OCI-M1 (cell line): Measurements from ENCODE around the gene ERCC2.
"Not testable (repeated sequence)": the region's sequence is repeated elsewhere in the genome, so short reads cannot be mapped to it uniquely, and the experiment has no call there.

Source experiments
- DNase-seq: peaks from one replicate; lab custom pipeline; 2025; lab: John Stamatoyannopoulos, UW

Gene ERCC2

DNA sequence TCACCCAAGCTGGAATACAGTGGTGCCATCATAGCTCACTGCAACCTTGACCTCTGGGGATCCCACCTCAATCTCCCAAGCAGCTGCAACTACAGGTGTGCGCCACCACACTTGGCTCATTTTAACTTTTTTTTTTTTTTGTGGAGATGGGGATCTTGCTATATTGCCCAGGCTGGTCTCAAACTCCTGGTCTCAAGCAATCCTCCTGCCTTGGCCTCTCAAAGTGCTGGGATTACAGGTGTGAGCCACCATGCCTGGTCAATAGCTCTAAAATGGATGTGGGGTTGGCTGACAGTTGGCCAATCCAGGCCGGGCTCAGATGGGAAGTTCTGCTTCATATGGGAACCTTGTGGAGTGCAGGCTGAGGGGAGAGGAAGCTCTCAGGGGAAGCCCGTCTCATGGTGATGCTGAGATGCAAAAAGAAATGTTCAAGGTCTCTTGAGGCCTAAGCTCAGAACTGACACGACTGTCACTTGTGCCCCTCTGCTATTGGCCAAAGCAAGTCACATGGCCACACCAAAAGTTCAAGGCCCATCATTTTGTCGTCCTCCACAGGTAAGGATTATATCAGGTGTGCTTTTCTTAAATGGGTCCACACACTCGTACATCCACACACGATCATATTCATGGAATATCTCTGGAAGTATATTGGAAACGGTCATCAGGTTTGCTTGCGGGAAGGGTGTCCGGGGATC, 36.6 kb downstream of the ERCC2 start:
- no peak for DNase-seq

GRCh38 chr19:45331411-45331810, 39.0 kb downstream of the ERCC2 start:
- no peak for DNase-seq

DNA sequence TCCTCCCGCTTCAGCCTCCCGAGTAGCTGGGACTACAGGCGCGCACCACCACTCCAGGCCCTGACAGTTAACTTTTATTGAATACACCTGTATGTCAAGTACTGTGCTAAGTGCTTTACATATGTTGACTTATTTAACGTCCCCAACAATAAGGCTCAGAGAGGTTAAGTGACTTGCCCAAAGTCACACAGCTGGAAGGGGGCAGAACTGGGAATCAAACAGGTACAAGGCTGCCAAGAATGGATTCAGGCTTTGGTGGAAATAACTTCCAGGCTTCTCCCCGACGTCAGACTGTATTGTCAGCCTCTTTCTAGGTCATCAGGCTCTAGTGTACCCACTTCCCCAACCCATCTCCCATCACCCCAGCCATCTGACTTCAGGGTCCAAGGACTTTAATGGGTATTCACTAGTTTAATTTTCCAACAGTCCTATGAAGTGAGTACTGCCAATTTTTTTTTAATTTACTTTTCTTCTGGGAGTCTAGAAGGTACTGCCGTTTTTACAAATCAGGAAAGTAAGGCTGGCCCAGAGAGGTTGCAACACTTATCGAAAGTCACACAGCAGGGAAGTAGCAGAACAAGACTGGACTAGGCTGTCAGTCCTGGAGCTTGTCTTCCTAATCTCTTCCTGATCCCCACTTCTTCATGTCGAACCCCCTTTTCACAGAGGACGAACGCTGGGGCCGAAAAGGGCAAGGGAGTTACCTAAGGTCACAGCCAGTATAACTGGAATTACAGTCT, 42.8 kb downstream of the ERCC2 start:
- DNase-seq, result no peak

GRCh38 chr19:45324349-45324907, 45.9 kb downstream of the ERCC2 start:
- DNase-seq, result no peak

DNA sequence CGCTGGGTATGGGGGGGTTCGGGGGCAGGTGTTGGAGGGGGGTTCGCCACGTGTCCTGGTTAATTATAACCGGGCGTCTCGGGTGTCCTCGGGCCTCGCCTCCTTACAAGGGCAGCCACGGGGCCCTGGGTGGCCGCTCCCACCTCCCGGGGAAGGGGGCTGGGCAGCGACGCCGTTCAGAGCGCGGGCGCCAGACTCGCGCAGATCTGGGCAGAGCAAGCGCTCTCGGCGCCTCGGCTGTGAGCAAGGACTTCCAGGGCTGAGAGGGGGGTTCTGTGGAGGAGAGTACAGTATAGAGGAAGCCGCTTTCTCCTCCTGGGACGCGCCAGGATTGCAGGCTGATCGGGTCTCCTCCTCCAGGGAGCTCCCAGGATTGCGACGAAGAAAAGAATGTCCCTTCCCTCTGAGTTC, 46.7 kb downstream of the ERCC2 start:
- no peak for DNase-seq

DNA sequence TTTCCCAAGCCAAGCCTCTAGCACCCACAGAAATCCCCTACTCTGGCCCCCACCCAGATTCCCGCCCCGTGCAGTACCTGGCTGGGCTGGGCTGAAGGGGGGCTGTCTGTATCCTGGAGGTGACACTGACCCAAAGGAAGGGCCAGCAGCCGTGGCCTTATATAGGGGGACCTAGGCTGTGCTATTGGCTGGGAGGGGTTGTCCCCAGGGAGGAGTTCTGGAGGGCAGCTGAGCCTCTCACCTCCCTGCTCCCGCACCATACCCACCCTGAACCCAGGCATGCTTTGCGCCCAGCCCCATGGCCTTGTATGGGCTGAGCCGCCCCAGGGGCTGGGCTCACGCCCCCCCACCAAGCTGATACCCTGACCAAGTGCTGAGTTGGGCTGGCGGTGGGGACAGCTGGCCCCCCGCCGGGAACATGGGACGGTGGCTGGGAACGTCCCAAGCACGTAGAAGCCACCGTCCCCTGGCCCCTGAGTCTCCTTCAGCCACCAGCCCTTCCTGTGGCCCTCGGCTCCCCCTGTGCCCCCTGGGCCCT, 47.6 kb downstream of the ERCC2 start, which contains the start of gene CKM:
Gene CKM, minus strand, starts transcription at position 132 of the 538 bp plus-strand sequence. CDS start 3,162 bp downstream, outside the sequence.
- no peak for DNase-seq

DNA sequence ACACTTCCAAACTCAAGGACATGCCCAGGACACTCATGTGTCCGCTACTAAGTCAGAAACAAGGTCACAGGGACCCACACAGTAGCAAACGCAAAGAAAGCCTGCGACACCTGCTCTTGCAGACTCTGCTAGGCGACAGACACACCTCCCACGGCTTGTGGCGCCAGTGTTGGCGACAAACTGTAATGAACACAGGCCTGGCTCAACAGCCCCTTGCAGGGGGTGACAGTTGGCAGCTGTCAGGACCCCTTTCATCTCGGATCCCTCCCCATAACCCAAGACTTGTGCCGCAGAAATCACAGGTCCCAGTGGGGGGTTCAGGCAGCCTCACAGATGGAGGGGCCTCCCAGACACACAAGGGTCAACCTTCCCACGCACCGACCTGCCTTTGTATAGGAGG, 48.1 kb downstream of the ERCC2 start:
- no peak for DNase-seq

DNA sequence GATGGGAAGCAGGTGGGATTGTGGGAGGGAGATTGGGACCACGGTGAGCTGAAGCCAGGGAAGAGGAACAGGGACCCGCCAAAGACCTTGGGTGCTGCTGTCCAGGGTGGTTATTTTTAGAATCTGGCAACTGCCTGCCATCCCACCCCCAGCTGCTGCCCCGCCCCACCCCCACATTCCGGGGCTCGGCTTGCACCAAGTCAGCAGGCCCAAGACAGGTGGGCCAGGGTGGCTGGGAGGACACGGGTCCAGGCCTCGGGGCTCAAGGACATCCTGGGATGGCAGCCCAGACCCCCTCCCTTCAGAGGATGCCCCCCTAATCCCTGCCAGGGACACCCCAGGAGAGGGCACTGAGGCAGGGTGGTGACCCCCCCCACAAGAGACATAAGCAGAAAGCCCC, 48.5 kb downstream of the ERCC2 start:
- no peak for DNase-seq

GRCh38 chr19:45320997-45321775, 49.2 kb downstream of the ERCC2 start:
- no peak for DNase-seq

DNA sequence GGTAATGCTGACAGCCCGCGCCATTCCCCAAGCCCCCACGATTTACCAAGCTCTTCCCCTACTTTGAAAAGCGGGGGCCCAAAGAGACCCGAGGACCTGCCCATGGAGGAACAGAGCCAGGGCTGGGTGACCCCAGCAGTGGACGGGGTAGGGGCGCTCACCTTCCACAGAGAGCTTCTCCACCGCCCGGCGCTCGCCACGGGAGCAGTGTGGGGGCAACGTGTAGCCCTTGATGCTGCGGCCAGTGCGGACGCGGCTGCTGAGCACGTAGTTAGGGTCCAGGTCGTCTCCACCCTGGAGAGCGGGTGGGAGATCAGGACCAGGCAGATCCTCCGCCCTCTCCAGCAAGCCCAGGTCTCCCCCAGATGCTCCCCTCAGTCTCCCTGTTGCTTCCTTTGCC, 55.1 kb downstream of the ERCC2 start:
- DNase-seq, result no peak

- no peak for DNase-seq
Measured at GRCh38 chr19:45314708-45315245, 55.6 kb downstream of the ERCC2 start.

GRCh38 chr19:45312285-45312684, 58.1 kb downstream of the ERCC2 start:
- not testable (repeated sequence) for DNase-seq

DNA sequence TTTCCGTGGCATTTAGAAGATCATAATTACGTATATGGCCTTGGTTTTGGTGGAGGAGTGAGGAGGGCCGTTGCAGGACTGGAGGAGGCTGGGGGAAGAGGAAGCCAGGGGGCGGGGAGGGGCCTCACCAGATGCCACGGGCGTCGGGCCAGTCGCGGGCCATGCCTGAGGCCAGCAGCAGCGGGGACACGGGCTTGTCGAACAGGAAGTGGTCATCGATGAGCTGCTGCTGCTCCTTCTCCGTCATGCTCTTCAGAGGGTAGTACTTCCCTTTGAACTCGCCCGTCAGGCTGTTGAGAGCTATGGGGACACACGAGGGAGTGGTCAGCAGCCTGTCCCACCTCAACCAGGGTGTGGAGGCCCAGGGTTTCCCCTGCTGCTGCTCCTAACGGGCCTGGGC, 58.8 kb downstream of the ERCC2 start:
- DNase-seq, result peak; percentile 30

DNA sequence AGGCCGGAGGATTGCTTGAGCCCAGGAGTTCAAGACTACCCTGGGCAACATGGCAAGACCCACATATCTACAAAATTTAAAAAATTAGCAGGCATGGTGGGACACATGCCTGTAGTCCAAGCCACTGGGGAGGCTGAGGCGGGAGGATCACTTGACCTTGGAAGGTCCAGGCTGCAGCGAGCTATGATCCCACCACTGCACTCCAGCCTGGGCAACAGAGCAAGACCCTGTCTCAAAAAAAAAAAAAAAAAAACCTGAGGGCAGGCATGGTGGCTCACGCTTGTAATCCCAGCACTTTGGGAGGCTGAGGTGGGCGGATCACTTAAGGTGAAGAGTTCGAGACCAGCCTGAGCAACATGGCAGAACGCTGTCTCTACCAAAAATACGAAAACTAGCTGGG, 61.1 kb downstream of the ERCC2 start:
- not testable (repeated sequence) for DNase-seq

DNA sequence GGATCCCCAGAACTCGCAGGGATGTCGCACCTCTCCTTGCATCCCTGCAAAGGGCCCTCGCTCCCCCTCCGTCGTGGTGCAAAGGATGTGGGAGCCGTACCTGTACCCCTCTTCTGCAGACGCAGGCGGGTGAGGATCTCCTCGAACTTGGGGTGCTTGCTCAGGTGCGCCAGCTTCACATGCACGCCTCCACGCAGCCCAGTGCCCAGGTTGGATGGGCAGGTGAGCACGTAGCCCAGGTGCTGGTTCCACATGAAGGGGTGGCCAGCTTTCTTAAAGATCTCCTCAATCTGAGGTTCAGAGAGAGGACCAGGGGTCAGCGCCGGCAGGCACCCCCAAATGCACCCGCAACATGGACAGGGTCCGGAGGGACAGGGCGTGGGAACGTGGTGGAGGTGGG, 63.0 kb downstream of the ERCC2 start:
- DNase-seq, result no peak

DNA sequence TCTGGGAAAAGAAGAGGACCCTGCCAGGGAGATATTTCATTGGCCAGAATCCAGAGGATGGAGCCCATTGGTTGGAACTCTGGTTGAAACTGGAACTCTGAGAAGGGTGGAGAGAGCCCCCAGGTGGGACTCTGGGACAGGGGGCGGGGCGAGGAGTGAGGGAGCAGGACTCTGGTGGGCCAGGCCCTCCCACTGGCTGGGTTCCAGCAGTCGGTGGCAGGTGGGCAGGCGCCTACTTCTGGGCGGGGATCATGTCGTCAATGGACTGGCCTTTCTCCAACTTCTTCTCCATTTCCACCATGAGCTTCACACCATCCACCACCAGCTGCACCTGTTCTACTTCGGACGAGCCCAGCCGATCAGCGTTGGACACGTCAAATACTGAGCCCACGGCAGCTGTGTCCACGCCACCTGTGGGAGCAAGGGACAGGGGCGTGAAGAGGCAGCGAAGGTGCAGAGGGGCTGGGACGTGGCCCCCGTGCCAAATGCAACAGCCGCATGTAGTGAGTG, 63.8 kb downstream of the ERCC2 start:
- no peak for DNase-seq

GRCh38 chr19:45306040-45306439, 64.3 kb downstream of the ERCC2 start:
- no peak for DNase-seq

- DNase-seq, result no peak
Measured at GRCh38 chr19:45305421-45305820, 65.0 kb downstream of the ERCC2 start.

DNA sequence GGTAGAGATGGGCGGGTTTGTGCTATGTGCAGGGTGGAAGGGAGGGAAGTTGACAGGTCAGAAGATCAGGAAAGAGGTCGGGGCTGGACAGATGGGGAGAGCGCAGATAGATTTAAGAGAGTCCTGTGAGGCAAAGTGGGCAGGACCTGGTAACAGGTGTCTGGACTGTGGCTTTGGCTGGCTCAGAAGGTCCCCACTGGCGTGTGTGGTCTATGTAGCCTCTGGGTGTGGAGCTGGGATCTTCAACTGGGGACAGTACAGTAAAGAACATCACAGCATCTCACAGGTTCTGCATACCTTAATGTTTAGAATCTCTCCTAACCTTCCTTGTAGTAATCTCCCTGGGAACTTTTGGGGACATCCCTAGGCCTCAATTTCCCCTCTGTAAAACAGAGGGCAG, 65.4 kb downstream of the ERCC2 start:
- DNase-seq, result no peak

DNA sequence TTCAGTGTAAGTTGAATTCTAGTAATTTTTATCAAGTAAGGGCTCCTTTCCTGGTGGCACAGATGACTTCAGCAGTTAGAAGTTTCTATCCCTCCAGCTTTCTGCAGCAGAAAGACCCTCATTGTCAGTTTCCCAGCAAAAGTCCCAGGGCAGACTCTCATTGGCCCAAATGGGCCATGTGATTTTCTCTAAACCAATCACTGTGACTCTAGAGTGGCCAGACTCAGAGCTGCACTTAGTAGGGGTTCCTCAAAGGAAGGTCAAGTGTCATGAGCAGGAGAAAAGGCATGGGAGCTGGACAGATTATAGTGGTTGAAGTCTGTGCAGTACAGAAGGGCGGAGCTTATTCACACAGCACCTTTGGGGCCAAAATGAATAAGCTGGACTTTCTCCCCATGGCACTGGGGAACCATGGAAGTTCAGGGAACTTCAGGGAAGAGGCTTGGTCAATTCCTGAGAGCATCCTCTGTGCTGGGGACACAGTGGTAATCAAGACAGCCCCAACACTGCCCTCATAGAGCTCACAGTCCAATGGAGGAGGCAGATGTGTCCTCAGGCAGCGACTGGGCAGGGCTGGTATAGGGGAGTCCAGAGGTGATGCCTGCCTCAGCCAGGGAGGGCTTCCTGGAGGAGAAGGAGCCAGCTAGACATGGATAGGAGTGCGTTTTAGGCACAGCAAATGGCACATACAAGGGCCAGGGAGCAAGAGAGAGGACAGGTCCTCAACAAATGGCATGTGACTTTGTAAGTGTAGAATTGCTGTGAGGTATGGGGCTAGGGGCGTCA, 66.0 kb downstream of the ERCC2 start:
- DNase-seq, result no peak
